Progenitor cell of endocrine pancreas (in vitro differentiated cells): ENCODE measurements around the gene ASPRV1. TPM values are rescaled to one million over a fixed set of nuclear protein-coding genes. Genes with fewer than 3 reads are reported as not detected.

Source experiments
- DNase-seq: peaks from one replicate; pipeline ENCODE4 v3.0.0; 2021; ENCODE audit warnings: low spot score; ENCODE audit not compliant: unreplicated experiment
- H3K27ac Mint-ChIP-seq: 2 replicates; pipeline ENCODE4 v1.8.0; 2021; ENCODE audit warnings: mild to moderate bottlenecking, moderate library complexity, mixed read lengths
- H3K27me3 Mint-ChIP-seq: 2 replicates; pipeline ENCODE4 v1.8.0; 2021; ENCODE audit warnings: mixed read lengths
- H3K36me3 Mint-ChIP-seq: 2 replicates; pipeline ENCODE4 v1.8.0; 2022; ENCODE audit warnings: mixed read lengths; ENCODE audit not compliant: insufficient read depth
- H3K4me1 Mint-ChIP-seq: 2 replicates; pipeline ENCODE4 v1.8.0; 2021; ENCODE audit warnings: low read depth, mixed read lengths
- H3K4me3 Mint-ChIP-seq: 2 replicates; pipeline ENCODE4 v1.8.0; 2021; ENCODE audit warnings: low read depth, mild to moderate bottlenecking, moderate library complexity, mixed read lengths
- H3K9me3 Mint-ChIP-seq: 2 replicates; pipeline ENCODE4 v1.8.0; 2021; ENCODE audit warnings: low read depth, mixed read lengths
- total RNA-seq: library from RNA; stranded (reverse); gene quantifications from 2 replicates; pipeline ENCODE4 v1.2.1, GENCODE V29; 2021
- TF ChIP-seq, protein P1 (sequence below): fragments of 200-600 bp; sonication (generic); IDR thresholded peaks from one replicate; pipeline ENCODE4 v1.5.0; 2021; ENCODE audit warnings: antibody characterized with exemption, mild to moderate bottlenecking; ENCODE audit not compliant: unreplicated experiment

ASPRV1 gene
- total RNA-seq, 1 donor from 2014 or later: 1.1 TPM

GRCh38 chr2:69947325-69947931 lies 14.0 kb downstream of the ASPRV1 start:
- H3K36me3 Mint-ChIP-seq: peaks cover 1% of the 10 kb centered on the region
- no peak overlapping the region for H3K27ac Mint-ChIP-seq
- peaks cover 3% of the 10 kb centered on the region for H3K27me3 Mint-ChIP-seq
- H3K4me3 Mint-ChIP-seq: no peak overlapping the region
- TF ChIP-seq, protein P1, sequence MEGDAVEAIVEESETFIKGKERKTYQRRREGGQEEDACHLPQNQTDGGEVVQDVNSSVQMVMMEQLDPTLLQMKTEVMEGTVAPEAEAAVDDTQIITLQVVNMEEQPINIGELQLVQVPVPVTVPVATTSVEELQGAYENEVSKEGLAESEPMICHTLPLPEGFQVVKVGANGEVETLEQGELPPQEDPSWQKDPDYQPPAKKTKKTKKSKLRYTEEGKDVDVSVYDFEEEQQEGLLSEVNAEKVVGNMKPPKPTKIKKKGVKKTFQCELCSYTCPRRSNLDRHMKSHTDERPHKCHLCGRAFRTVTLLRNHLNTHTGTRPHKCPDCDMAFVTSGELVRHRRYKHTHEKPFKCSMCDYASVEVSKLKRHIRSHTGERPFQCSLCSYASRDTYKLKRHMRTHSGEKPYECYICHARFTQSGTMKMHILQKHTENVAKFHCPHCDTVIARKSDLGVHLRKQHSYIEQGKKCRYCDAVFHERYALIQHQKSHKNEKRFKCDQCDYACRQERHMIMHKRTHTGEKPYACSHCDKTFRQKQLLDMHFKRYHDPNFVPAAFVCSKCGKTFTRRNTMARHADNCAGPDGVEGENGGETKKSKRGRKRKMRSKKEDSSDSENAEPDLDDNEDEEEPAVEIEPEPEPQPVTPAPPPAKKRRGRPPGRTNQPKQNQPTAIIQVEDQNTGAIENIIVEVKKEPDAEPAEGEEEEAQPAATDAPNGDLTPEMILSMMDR: no peak
- no peak for DNase-seq
- no peaks in the 10 kb centered on the region for H3K9me3 Mint-ChIP-seq
- peaks cover 4% of the 10 kb centered on the region for H3K4me1 Mint-ChIP-seq

DNA sequence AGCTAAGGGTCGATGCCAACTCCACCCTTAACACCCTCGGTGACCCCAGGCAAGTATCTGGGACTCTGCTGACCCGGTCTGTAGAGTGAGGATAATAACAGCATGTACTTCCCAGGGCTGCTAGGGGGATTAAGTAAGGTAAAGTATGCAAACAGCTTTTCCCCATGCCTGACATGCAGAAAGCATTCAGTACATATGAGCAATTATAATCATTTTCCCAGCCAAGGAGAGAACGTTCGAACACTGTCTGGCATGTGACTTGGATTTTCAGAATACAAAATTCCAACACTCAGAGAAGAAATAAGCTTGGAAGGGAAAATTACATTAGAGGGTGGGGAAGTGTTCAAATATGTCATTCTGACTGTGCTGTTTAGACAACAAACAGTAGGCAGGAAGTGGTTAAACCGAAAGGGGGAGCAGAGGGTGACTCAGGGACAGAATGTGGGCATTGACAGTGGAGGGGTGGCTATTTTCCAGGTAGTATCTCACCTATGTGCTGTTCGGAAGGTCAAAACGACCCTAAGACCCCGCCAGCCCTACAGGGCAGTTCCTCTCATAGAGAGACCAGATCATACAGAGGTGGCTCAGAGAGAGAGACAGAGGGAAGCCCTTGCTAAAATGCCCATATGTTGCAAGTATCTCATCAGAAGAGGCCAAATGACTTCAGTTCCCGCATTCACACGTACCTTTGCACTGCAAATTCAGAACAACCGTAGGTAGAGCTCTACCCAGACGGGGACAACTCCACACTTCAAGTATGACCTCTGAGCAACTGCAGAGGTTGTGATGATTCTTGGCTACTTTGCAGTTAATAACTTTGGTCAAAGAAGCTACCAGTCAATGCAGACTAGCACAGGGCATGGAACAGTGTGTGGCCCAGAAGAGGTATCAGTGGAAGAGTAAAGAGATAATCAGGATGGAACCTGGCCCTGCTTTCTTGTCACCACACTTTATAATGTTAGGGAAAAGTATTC lies 14.8 kb downstream of the ASPRV1 start:
- TF ChIP-seq, protein P1: no peak
- Mint-ChIP-seq H3K36me3 (peaks cover 1% of the 10 kb centered on the region), H3K27ac (no peak overlapping the region), H3K4me3 (no peak overlapping the region), H3K27me3 (peaks cover 3% of the 10 kb centered on the region), H3K4me1 (peaks cover 4% of the 10 kb centered on the region), H3K9me3 (no peaks in the 10 kb centered on the region)
- DNase-seq: no peak

DNA sequence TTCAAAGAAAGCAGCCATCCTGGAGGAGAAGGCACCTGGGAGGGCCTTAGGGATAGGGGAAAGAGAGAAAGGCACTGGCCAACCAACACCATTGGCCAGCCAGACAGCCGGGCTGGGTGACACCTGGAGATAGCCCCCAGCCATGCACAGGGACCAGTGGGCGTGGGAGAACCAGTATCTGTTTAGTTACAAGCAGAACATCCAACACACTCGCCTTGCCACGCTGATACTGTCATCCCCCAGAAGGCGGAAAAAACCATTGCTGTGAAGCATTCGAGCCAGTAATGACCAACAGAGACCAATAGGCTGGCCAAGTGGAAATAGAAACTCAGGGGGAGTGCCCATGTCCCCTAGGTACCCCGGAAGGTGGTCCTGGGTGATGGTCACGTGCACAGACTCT lies 15.5 kb downstream of the ASPRV1 start:
- Mint-ChIP-seq H3K9me3 (no peaks in the 10 kb centered on the region), H3K27me3 (peaks cover 3% of the 10 kb centered on the region), H3K27ac (no peak overlapping the region), H3K4me1 (peaks cover 4% of the 10 kb centered on the region), H3K36me3 (peaks cover 1% of the 10 kb centered on the region), H3K4me3 (no peak overlapping the region)
- no peak for DNase-seq
- TF ChIP-seq, protein P1: no peak

- Mint-ChIP-seq H3K9me3 (no peaks in the 10 kb centered on the region), H3K27ac (no peak overlapping the region), H3K4me1 (peaks cover 4% of the 10 kb centered on the region), H3K36me3 (peaks cover 1% of the 10 kb centered on the region), H3K4me3 (no peak overlapping the region), H3K27me3 (peaks cover 3% of the 10 kb centered on the region)
- DNase-seq: no peak
- TF ChIP-seq, protein P1: no peak
These were observed 16.0 kb downstream of the ASPRV1 start for GRCh38 chr2:69945441-69945840.

- H3K27ac Mint-ChIP-seq: no peak overlapping the region
- TF ChIP-seq, protein P1: no peak
- H3K9me3 Mint-ChIP-seq: no peaks in the 10 kb centered on the region
- H3K4me3 Mint-ChIP-seq: no peak overlapping the region
- H3K27me3 Mint-ChIP-seq: peaks cover 3% of the 10 kb centered on the region
- no peak for DNase-seq
- H3K36me3 Mint-ChIP-seq: peaks cover 1% of the 10 kb centered on the region
- H3K4me1 Mint-ChIP-seq: peaks cover 10% of the 10 kb centered on the region
These were observed 16.7 kb downstream of the ASPRV1 start for GRCh38 chr2:69944756-69945155.
